IMR-90 (cell line): ENCODE results near the gene FOSB. TPM values are rescaled to one million over a fixed set of nuclear protein-coding genes. Genes with fewer than 3 reads are reported as not detected.

ENCODE experiments used
- ATAC-seq: fragments of 200-7000 bp; cut with Tn5 transposase; 2 replicates; pipeline ENCODE4 v1.9.1; 2020; ENCODE audit warnings: low read depth, mild to moderate bottlenecking, moderate library complexity
- BruUV-seq: library from RNA; stranded (reverse); fragments of 400-500 nt; replicated peaks from 2 replicates; lab custom pipeline; 2021; lab: Mats Ljungman, UMichigan
- CTCF ChIA-PET: fragments of 300-600 bp; formaldehyde crosslinking; extraction: SDS; loops from one replicate; lab custom pipeline; 2021; ENCODE audit warnings: antibody characterized with exemption; lab: Yijun Ruan, JAX
- POLR2A ChIA-PET: fragments of 300-600 bp; sonication (Branson Sonifier 250); formaldehyde crosslinking; loops from one replicate; lab custom pipeline; 2022; ENCODE audit warnings: antibody characterized with exemption; ENCODE audit not compliant: unreplicated experiment; lab: Charles Lee
- DNase-seq: peaks from one replicate; pipeline ENCODE4 v3.0.0; 2013
- H2AFZ ChIP-seq: replicated peaks from 2 replicates; pipeline ENCODE3; 2013; ENCODE audit warnings: low read length, mild to moderate bottlenecking; ENCODE audit not compliant: poor library complexity
- H2AK5ac ChIP-seq: 2 replicates; pipeline ENCODE4 v1.6.1; 2013; ENCODE audit warnings: low read depth, low read length, inconsistent platforms
- H2AK9ac ChIP-seq: replicated peaks from 2 replicates; pipeline ENCODE3; 2013; ENCODE audit warnings: mild to moderate bottlenecking, low read depth, low read length, moderate library complexity; ENCODE audit not compliant: poor library complexity
- H2BK120ac ChIP-seq: 2 replicates; pipeline ENCODE4 v1.6.1; 2013; ENCODE audit warnings: low read depth, low read length, inconsistent platforms
- H2BK15ac ChIP-seq: 3 replicates; pipeline ENCODE4 v1.6.1; 2013; ENCODE audit warnings: low read depth, low read length, inconsistent platforms
- H2BK20ac ChIP-seq: 2 replicates; pipeline ENCODE4 v1.6.1; 2013; ENCODE audit warnings: low read depth, mild to moderate bottlenecking, inconsistent platforms, low read length, moderate library complexity
- H2BK5ac ChIP-seq: 2 replicates; pipeline ENCODE4 v1.6.1; 2013; ENCODE audit warnings: mild to moderate bottlenecking, low read depth, low read length, inconsistent platforms; ENCODE audit not compliant: poor library complexity, severe bottlenecking
- H3K14ac ChIP-seq: replicated peaks from 2 replicates; pipeline ENCODE4 v1.6.1; 2013; ENCODE audit warnings: low read depth, low read length, inconsistent platforms
- H3K18ac ChIP-seq: 2 replicates; pipeline ENCODE4 v1.6.1; 2013; ENCODE audit warnings: low read depth, low read length, control low read depth
- H3K23ac ChIP-seq: 2 replicates; pipeline ENCODE4 v1.6.1; 2013; ENCODE audit warnings: low read depth, low read length, inconsistent platforms
- H3K27ac ChIP-seq: 2 replicates; pipeline ENCODE4 v1.5.1; 2013; ENCODE audit warnings: mild to moderate bottlenecking, control low read depth, low read length; ENCODE audit not compliant: insufficient read depth
- H3K27me3 ChIP-seq: 2 replicates; pipeline ENCODE4 v1.6.1; 2013; ENCODE audit warnings: low read length; ENCODE audit not compliant: control insufficient read depth, insufficient read depth
- H3K36me3 ChIP-seq: 2 replicates; pipeline ENCODE4 v1.6.1; 2013; ENCODE audit warnings: low read length, mixed read lengths; ENCODE audit not compliant: control insufficient read depth, insufficient read depth
- H3K4ac ChIP-seq: 2 replicates; pipeline ENCODE4 v1.6.1; 2013; ENCODE audit warnings: low read depth, low read length, inconsistent platforms
- H3K4me1 ChIP-seq: 2 replicates; pipeline ENCODE4 v1.6.1; 2013; ENCODE audit warnings: low read length, mixed read lengths; ENCODE audit not compliant: control insufficient read depth, insufficient read depth
- H3K4me2 ChIP-seq: 2 replicates; pipeline ENCODE4 v1.6.1; 2013; ENCODE audit warnings: low read depth, mild to moderate bottlenecking, control low read depth, low read length, moderate library complexity
- H3K4me3 ChIP-seq: 2 replicates; pipeline ENCODE4 v1.5.1; 2013; ENCODE audit warnings: low read depth, mild to moderate bottlenecking, control low read depth, low read length, moderate library complexity; ENCODE audit not compliant: insufficient read depth
- H3K56ac ChIP-seq: 2 replicates; pipeline ENCODE4 v1.6.1; 2013; ENCODE audit warnings: low read length, inconsistent platforms; ENCODE audit not compliant: insufficient read depth; ENCODE audit errors: extremely low read depth
- H3K79me1 ChIP-seq, 2 experiments: 2 replicates each; pipeline ENCODE4 v1.6.1; 2013; ENCODE audit warnings: low read length in 2 of 2, inconsistent platforms in 1 of 2, low read depth in 1 of 2
- H3K9ac ChIP-seq: 2 replicates; pipeline ENCODE4 v1.6.1; 2013; ENCODE audit warnings: low read depth, low read length, control low read depth
- H3K9me1 ChIP-seq: 2 replicates; pipeline ENCODE4 v1.6.1; 2013; ENCODE audit warnings: low read length, inconsistent platforms; ENCODE audit not compliant: insufficient read depth
- H3K9me3 ChIP-seq: 2 replicates; pipeline ENCODE4 v1.6.1; 2013; ENCODE audit warnings: low read length; ENCODE audit not compliant: control insufficient read depth, insufficient read depth
- H4K20me1 ChIP-seq: 2 replicates; pipeline ENCODE4 v1.6.1; 2013; ENCODE audit warnings: low read length, inconsistent platforms; ENCODE audit not compliant: insufficient read depth
- H4K5ac ChIP-seq: 2 replicates; pipeline ENCODE4 v1.6.1; 2013; ENCODE audit warnings: mild to moderate bottlenecking, low read depth, low read length, control low read depth
- H4K8ac ChIP-seq, 2 experiments: 2 replicates each; pipeline ENCODE4 v1.6.1; 2013; ENCODE audit warnings: low read depth in 2 of 2, low read length in 2 of 2, control low read depth in 1 of 2, inconsistent platforms in 1 of 2
- H4K91ac ChIP-seq: 2 replicates; pipeline ENCODE4 v1.6.1; 2013; ENCODE audit warnings: low read depth, low read length, inconsistent platforms; ENCODE audit not compliant: insufficient read depth
- BHLHE40 ChIP-seq: fragments of 150-350 bp; IDR thresholded peaks from 2 replicates; pipeline ENCODE4 v1.6.1; 2016; ENCODE audit warnings: mild to moderate bottlenecking, low read depth, low read length
- CEBPB ChIP-seq: IDR thresholded peaks from 2 replicates; pipeline ENCODE4 v1.6.1; 2012; ENCODE audit warnings: low read depth, low read length, improper control_type of control experiment
- CHD1 ChIP-seq: IDR thresholded peaks from 2 replicates; pipeline ENCODE4 v1.6.1; 2012; ENCODE audit warnings: low read depth, low read length, improper control_type of control experiment
- CTCF ChIP-seq: conservative IDR thresholded peaks from 2 replicates; pipeline ENCODE4 v1.5.1; 2012; ENCODE audit warnings: mild to moderate bottlenecking, low read depth, low read length, improper control_type of control experiment
- ELK1 ChIP-seq: fragments of 150-350 bp; IDR thresholded peaks from 2 replicates; pipeline ENCODE4 v1.6.1; 2016; ENCODE audit warnings: low read depth, mild to moderate bottlenecking, low read length, moderate library complexity, borderline replicate concordance
- FOS ChIP-seq: fragments of 150-350 bp; IDR thresholded peaks from 2 replicates; pipeline ENCODE4 v1.6.1; 2016; ENCODE audit warnings: low read depth, low read length
- MAFK ChIP-seq: IDR thresholded peaks from 2 replicates; pipeline ENCODE4 v1.6.1; 2012; ENCODE audit warnings: low read depth, low read length, improper control_type of control experiment
- MAZ ChIP-seq: IDR thresholded peaks from 2 replicates; pipeline ENCODE4 v1.6.1; 2012; ENCODE audit warnings: low read depth, mild to moderate bottlenecking, low read length, improper control_type of control experiment, moderate library complexity, borderline replicate concordance
- MXI1 ChIP-seq: IDR thresholded peaks from 2 replicates; pipeline ENCODE4 v1.6.1; 2012; ENCODE audit warnings: low read depth, mild to moderate bottlenecking, low read length, moderate library complexity, borderline replicate concordance
- NFE2L2 ChIP-seq: fragments of 150-350 bp; IDR thresholded peaks from 2 replicates; pipeline ENCODE4 v1.6.1; 2016; ENCODE audit warnings: low read depth, mild to moderate bottlenecking, low read length
- POLR2A ChIP-seq: IDR thresholded peaks from 2 replicates; pipeline ENCODE4 v1.6.1; 2012; ENCODE audit warnings: mild to moderate bottlenecking, low read depth, low read length
- RAD21 ChIP-seq: IDR thresholded peaks from 2 replicates; pipeline ENCODE4 v1.6.1; 2012; ENCODE audit warnings: low read length, improper control_type of control experiment
- RCOR1 ChIP-seq: IDR thresholded peaks from 2 replicates; pipeline ENCODE4 v1.6.1; 2012; ENCODE audit warnings: mild to moderate bottlenecking, low read length, improper control_type of control experiment; ENCODE audit not compliant: insufficient replicate concordance
- RFX5 ChIP-seq: IDR thresholded peaks from 2 replicates; pipeline ENCODE4 v1.8.0; 2012; ENCODE audit warnings: low read depth, mild to moderate bottlenecking, low read length, moderate library complexity
- SMC3 ChIP-seq: fragments of 150-350 bp; IDR thresholded peaks from 2 replicates; pipeline ENCODE4 v1.6.1; 2016; ENCODE audit warnings: low read depth, mild to moderate bottlenecking, antibody characterized with exemption, low read length, moderate library complexity
- USF2 ChIP-seq: fragments of 150-350 bp; IDR thresholded peaks from 2 replicates; pipeline ENCODE4 v1.6.1; 2017; ENCODE audit warnings: mild to moderate bottlenecking, antibody characterized with exemption, low read length, low read depth
- WGBS, 2 experiments: methylation state at CpG; one replicate each; pipeline versions ENCODE4 v1.1.5 to v1.1.7; 2013; ENCODE audit warnings: missing lambda C conversion rate in 2 of 2; ENCODE audit not compliant: insufficient read length in 1 of 2; ENCODE audit errors: extremely low coverage in 2 of 2; 5-methylcytosine and 5-hydroxymethylcytosine counted together
- dilution Hi-C: fragments of 300-500 bp; cut with HindIII; formaldehyde crosslinking; loops from one replicate; pipeline ENCODE4 v1.14.3; 2018; ENCODE audit warnings: low sequenced_read_pairs; ENCODE audit not compliant: unreplicated experiment
- in situ Hi-C: fragments of 300-500 bp; cut with MboI; formaldehyde crosslinking; loops from 3 replicates; pipeline ENCODE4 v1.14.3; 2019; ENCODE audit warnings: low sequenced_read_pairs, inconsistent platforms, mixed read lengths
- intact Hi-C: fragments of 100-400 bp; cut with micrococcal nuclease; formaldehyde crosslinking; loops from 2 replicates; pipeline ENCODE4 v1.10.0; 2022
- polyA plus RNA-seq, 3 experiments: library from polyadenylated mRNA; depleted of rRNA; stranded (reverse); fragments of >200 nt; gene quantifications; 2 replicates each; pipeline ENCODE4 v1.2.3, GENCODE V29; 2012; ENCODE audit warnings: low replicate concordance in 1 of 3
- total RNA-seq: library from RNA; depleted of rRNA; stranded (reverse); fragments of >200 nt; gene quantifications from 2 replicates; pipeline ENCODE4 v1.2.3, GENCODE V29; 2012

Gene FOSB
- total and polyA plus RNA-seq, 2 of the 4 experiments (the other 2 are of a cell fraction), result 11.1 to 15.6 TPM

GRCh38 chr19:45423033-45423588 is 44.7 kb upstream of the FOSB start:
- H3K23ac ChIP-seq, result peak overlapping the region; percentile 78; the same call in 1 of the 2 replicates
- H3K27me3 ChIP-seq, result no peaks in the 10 kb centered on the region
- H2BK15ac ChIP-seq, result peak overlapping the region; percentile 70; the same call in 2 of the 3 replicates
- H2AK5ac ChIP-seq, result peak overlapping the region; percentile 80
- H3K9me3 ChIP-seq, result no peaks in the 10 kb centered on the region
- ATAC-seq (no peak), DNase-seq (no peak)
- peak overlapping the region; percentile 95 for H2AK9ac ChIP-seq
- 4% methylated on average over 10 of the region's 20 CpGs; no CpG with 5 or more reads in 1 of the 2 experiments for WGBS, 2 experiments
- peaks cover 14 to 48% of the 10 kb centered on the region in 2 experiments for H3K79me1 ChIP-seq
- peak overlapping the region; percentile 69 for H4K91ac ChIP-seq
- peak overlapping the region; percentile 53 for H4K5ac ChIP-seq
- TSS peak; percentile 43 for BruUV-seq
- in situ Hi-C loops, result no loop called here
- peak overlapping the region; percentile 78 for H3K9ac ChIP-seq
- peak overlapping the region; percentile 31 for H3K18ac ChIP-seq
- peak overlapping the region; percentile 93 for H3K14ac ChIP-seq
- intact Hi-C loops, result no loop called here
- peak overlapping the region; percentile 98 for H3K27ac ChIP-seq
- H3K4me1 ChIP-seq, result peaks cover 5% of the 10 kb centered on the region
- peak overlapping the region; percentile 70 for H2BK120ac ChIP-seq
- peak overlapping the region; percentile 88 for H3K4ac ChIP-seq
- H3K36me3 ChIP-seq, result peaks cover 25% of the 10 kb centered on the region
- H2AFZ ChIP-seq, result peak overlapping the region; percentile 87
- no peak for TF ChIP-seq NFE2L2
- TF ChIP-seq POLR2A, result no peak
- TF ChIP-seq RFX5, result no peak
- TF ChIP-seq CTCF, result no peak
- TF ChIP-seq BHLHE40, result no peak
- TF ChIP-seq RCOR1, result no peak
- no peak for TF ChIP-seq CEBPB
- no peak for TF ChIP-seq MAZ
- TF ChIP-seq MXI1, result no peak
- TF ChIP-seq ELK1, result no peak
- TF ChIP-seq SMC3, result no peak
- no peak for TF ChIP-seq MAFK
- TF ChIP-seq USF2, result no peak
- no peak for TF ChIP-seq RAD21
- TF ChIP-seq FOS, result no peak
- TF ChIP-seq CHD1, result no peak
- peak overlapping the region; percentile 59 for H3K56ac ChIP-seq
- ChIA-PET CTCF (no interaction called here), POLR2A (no interaction called here)
- peak overlapping the region; percentile 64 for H2BK20ac ChIP-seq
- H3K4me2 ChIP-seq, result peak overlapping the region; percentile 85
- no peaks in the 10 kb centered on the region; the same call in 1 of the 2 replicates for H3K9me1 ChIP-seq
- H3K4me3 ChIP-seq, result peak overlapping the region; percentile 70
- dilution Hi-C loops, result no loop called here
- peak overlapping the region; percentile 75 for H2BK5ac ChIP-seq
- H4K20me1 ChIP-seq, result no peaks in the 10 kb centered on the region
- H4K8ac ChIP-seq, result peak overlapping the region; percentile 91 to 92
